ENCODE results near the gene SEC14L5. TPM values are rescaled to one million over a fixed set of nuclear protein-coding genes. Genes with fewer than 3 reads are reported as not detected.

SEC14L5 gene
- total RNA-seq, 1 donor, result under 0.01 TPM

- no peak for DNase-seq (ENCODE audit: low read depth)
- TF ChIP-seq CTCF (IDR thresholded peaks at IDR 0.05; ENCODE audit: insufficient read depth, low read depth, low read length), result peak; percentile 37
- H3K4me3 ChIP-seq (ENCODE audit: low read depth, low read length), result no peak overlapping the region
Measured at GRCh38 chr16:5025171-5025632, 67.1 kb downstream of the SEC14L5 start.

- no peak for TF ChIP-seq CTCF (IDR thresholded peaks at IDR 0.05; ENCODE audit: insufficient read depth, low read depth, low read length)
- DNase-seq (ENCODE audit: low read depth), result no peak
- H3K4me3 ChIP-seq (ENCODE audit: low read depth, low read length), result no peak overlapping the region
Measured at GRCh38 chr16:5026664-5027063, 68.5 kb downstream of the SEC14L5 start.

- TF ChIP-seq CTCF (IDR thresholded peaks at IDR 0.05; ENCODE audit: insufficient read depth, low read depth, low read length), result no peak
Measured at GRCh38 chr16:5027086-5027485, 69.0 kb downstream of the SEC14L5 start.

GRCh38 chr16:5027575-5028235, 69.6 kb downstream of the SEC14L5 start:
- no peak for TF ChIP-seq CTCF (IDR thresholded peaks at IDR 0.05; ENCODE audit: insufficient read depth, low read depth, low read length)
- H3K4me3 ChIP-seq (ENCODE audit: low read depth, low read length), result no peak overlapping the region
- no peak for DNase-seq (ENCODE audit: low read depth)

More at GRCh38 chr16:5027086-5027485, 69.0 kb downstream of the SEC14L5 start:
- no peak for DNase-seq (ENCODE audit: low read depth)
- no peak overlapping the region for H3K4me3 ChIP-seq (ENCODE audit: low read depth, low read length)

GRCh38 chr16:5028950-5029475, 70.9 kb downstream of the SEC14L5 start:
- H3K4me3 ChIP-seq (ENCODE audit: low read depth, low read length), result no peak overlapping the region
- no peak for DNase-seq (ENCODE audit: low read depth)

GRCh38 chr16:5030251-5030870, 72.2 kb downstream of the SEC14L5 start:
- no peak for DNase-seq (ENCODE audit: low read depth)
- H3K4me3 ChIP-seq (ENCODE audit: low read depth, low read length), result no peak overlapping the region
- no peak for TF ChIP-seq CTCF (IDR thresholded peaks at IDR 0.05; ENCODE audit: insufficient read depth, low read depth, low read length)

More at GRCh38 chr16:5028950-5029475, 70.9 kb downstream of the SEC14L5 start:
- no peak for TF ChIP-seq CTCF (IDR thresholded peaks at IDR 0.05; ENCODE audit: insufficient read depth, low read depth, low read length)

All from fibroblast of villous mesenchyme (primary cell).